Endothelial cell of umbilical vein (primary cell): ENCODE measurements around the gene MAMDC2.

ENCODE experiments used
- CTCF ChIP-seq, 2 donors: IDR thresholded peaks; 1 replicate in 1 of 2; 2 replicates in 1 of 2; pipeline ENCODE4 v1.5.1; 2011; ENCODE audit warnings: low read length in 2 of 2, mild to moderate bottlenecking in 2 of 2, moderate library complexity in 2 of 2, control low read depth in 1 of 2, inconsistent platforms in 1 of 2, low read depth in 1 of 2; ENCODE audit not compliant: insufficient read depth in 1 of 2; ENCODE audit errors: extremely low read depth in 1 of 2
- EZH2 ChIP-seq: IDR thresholded peaks from 2 replicates; pipeline ENCODE4 v1.6.1; 2012; ENCODE audit warnings: borderline replicate concordance, low read depth, mild to moderate bottlenecking, moderate library complexity, low read length, inconsistent platforms; ENCODE audit not compliant: severe bottlenecking
- GATA2 ChIP-seq: IDR thresholded peaks from 2 replicates; pipeline ENCODE4 v1.7.0; 2011; ENCODE audit warnings: low read depth, mild to moderate bottlenecking, moderate library complexity, mixed read lengths, low read length; ENCODE audit not compliant: insufficient read length, insufficient read depth
- POLR2A ChIP-seq: IDR thresholded peaks from 2 replicates; pipeline ENCODE4 v1.6.1; 2012; ENCODE audit warnings: low read depth, mild to moderate bottlenecking, control low read depth, low read length

- no peak for TF ChIP-seq EZH2
- no peak for TF ChIP-seq GATA2
- TF ChIP-seq POLR2A: no peak
- no peak for TF ChIP-seq CTCF (IDR thresholded peaks at IDR 0.05; ENCODE audit: extremely low read depth in 1 of 2, insufficient read depth in 1 of 2, low read depth in 1 of 2, low read length in 2 of 2)
Measured at GRCh38 chr9:69999315-69999714, 44.3 kb upstream of the MAMDC2 start.
